ENCODE data around the gene ADCY6.

The ADCY6 gene

DNA sequence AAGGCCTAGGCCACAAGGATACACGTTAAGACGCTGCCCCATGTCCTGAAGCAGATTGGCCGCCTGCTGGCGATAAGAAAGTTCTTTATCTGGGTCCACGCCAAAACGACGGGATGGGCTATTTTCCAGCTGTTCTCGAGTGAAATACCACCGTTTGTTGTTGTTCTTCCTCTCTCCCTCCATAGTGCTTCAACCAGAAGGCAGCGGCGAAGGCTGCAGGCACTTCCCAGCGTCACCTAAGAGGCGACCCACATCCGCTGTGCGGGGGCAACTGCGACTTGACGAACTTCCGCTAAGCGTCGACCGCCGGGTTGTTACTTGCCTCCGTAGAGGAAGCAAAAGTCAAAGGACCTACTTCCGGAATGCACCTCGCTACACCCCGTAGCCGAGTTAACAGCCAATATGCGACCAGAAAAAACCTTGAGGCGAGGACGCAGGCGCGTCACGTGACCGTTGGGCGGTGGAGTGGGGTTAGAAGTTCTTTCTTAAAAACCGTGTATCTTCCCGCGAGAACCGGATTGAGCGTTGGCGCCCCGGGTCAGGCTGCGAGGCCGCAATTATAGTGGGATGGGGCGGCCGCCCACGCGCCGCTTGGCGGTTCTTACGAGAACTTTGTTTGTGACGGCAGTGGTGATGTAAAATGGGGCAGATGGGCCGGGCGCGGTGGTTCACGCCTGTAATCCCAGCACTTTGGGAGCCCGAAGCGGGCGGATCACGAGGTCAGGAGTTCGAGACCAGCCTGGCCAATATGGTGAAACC is 72.2 kb downstream of the ADCY6 start, which contains the start of gene CCNT1:
Gene CCNT1, minus strand, starts transcription at position 215 of the 759 bp plus-strand sequence. Its CDS starts 32 bp downstream, at position 183.
- peak within 1 kb of the TSS; percentile 90 for H3K4me3 Mint-ChIP-seq
- no peaks in the 10 kb centered on the region for H3K27me3 Mint-ChIP-seq
- H3K27ac Mint-ChIP-seq = peak within 1 kb of the TSS; percentile 97
- H3K36me3 Mint-ChIP-seq (ENCODE audit: low read depth) = peaks cover 52% of the 10 kb centered on the region
- H3K9me3 Mint-ChIP-seq = peaks cover 14% of the 10 kb centered on the region
- peaks cover 40% of the 10 kb centered on the region for H3K4me1 Mint-ChIP-seq (ENCODE audit: low read depth)
- peak; percentile 98 for DNase-seq

Data from activated T-cell treated with anti-CD3 and anti-CD28 coated beads, Interleukin-2, amount 50 U/mL, for 24 hours (primary cell).